Breast epithelium (tissue), 3 donors: ENCODE results near the gene PLET1.

Experiments used
- CTCF ChIP-seq, 3 donors: fragments of 450-650 bp; IDR thresholded peaks; one replicate each; pipeline ENCODE4 v1.5.1; 2016 to 2017; ENCODE audit warnings: antibody characterized with exemption in 3 of 3, mild to moderate bottlenecking in 3 of 3, moderate library complexity in 3 of 3
- POLR2A ChIP-seq: fragments of 450-650 bp; IDR thresholded peaks from one replicate; pipeline ENCODE4 v1.6.1; 2016; ENCODE audit warnings: antibody characterized with exemption, mild to moderate bottlenecking, moderate library complexity

GRCh38 chr11:112289588-112290492 is 29.2 kb upstream of the PLET1 start:
- TF ChIP-seq CTCF (IDR thresholded peaks at IDR 0.05) (peak in 2 of 3 donors; percentile 47 to 80), POLR2A (no peak)
